HL-60/S4 treated with retinoic acid at 250 ng/mL for 4 days and 3 days (cell line): Measurements from ENCODE around the gene TRIO.

Source experiments
- in situ Hi-C: fragments of 300-500 bp; cut with MboI; formaldehyde crosslinking; loops from 2 replicates; pipeline ENCODE4 v1.7.0; 2022; ENCODE audit warnings: low sequenced_read_pairs

The TRIO gene

GRCh38 chr5:14489643-14490042, 346.5 kb downstream of the TRIO start:
- in situ Hi-C loops = no loop called here

- in situ Hi-C loops = no loop called here
Observed at GRCh38 chr5:14490309-14490711, 347.2 kb downstream of the TRIO start.

GRCh38 chr5:14491015-14491915, 348.1 kb downstream of the TRIO start:
- in situ Hi-C loops = no loop called here

GRCh38 chr5:14492331-14492964, 349.3 kb downstream of the TRIO start:
- in situ Hi-C loops = no loop called here

GRCh38 chr5:14495301-14495700, 352.2 kb downstream of the TRIO start:
- in situ Hi-C loops = no loop called here

GRCh38 chr5:14497311-14497710, 354.2 kb downstream of the TRIO start:
- in situ Hi-C loops = no loop called here

- in situ Hi-C loops = no loop called here
Observed at GRCh38 chr5:14501353-14502293, 358.5 kb downstream of the TRIO start.

- in situ Hi-C loops = no loop called here
Observed at GRCh38 chr5:14502294-14502690, 359.1 kb downstream of the TRIO start.

GRCh38 chr5:14503017-14503680, 360.0 kb downstream of the TRIO start:
- in situ Hi-C loops = no loop called here

- in situ Hi-C loops = no loop called here
Observed at GRCh38 chr5:14503681-14504331, 360.7 kb downstream of the TRIO start.

GRCh38 chr5:14504332-14504727, 361.2 kb downstream of the TRIO start:
- in situ Hi-C loops = no loop called here

- in situ Hi-C loops = no loop called here
Observed at GRCh38 chr5:14504816-14505215, 361.7 kb downstream of the TRIO start.

GRCh38 chr5:14505310-14506139, 362.4 kb downstream of the TRIO start:
- in situ Hi-C loops = no loop called here

- in situ Hi-C loops = no loop called here
Observed at GRCh38 chr5:14506140-14506538, 363.0 kb downstream of the TRIO start.

- in situ Hi-C loops = no loop called here
Observed at GRCh38 chr5:14506661-14507060, 363.5 kb downstream of the TRIO start.

- in situ Hi-C loops = no loop called here
Observed at GRCh38 chr5:14507156-14507941, 364.2 kb downstream of the TRIO start.

- in situ Hi-C loops = no loop called here
Observed at GRCh38 chr5:14508046-14508445, 364.9 kb downstream of the TRIO start.

GRCh38 chr5:14509556-14509955, 366.4 kb downstream of the TRIO start:
- in situ Hi-C loops = no loop called here
